Heart right ventricle (tissue), 16 donors: ENCODE results near the gene PGM1. TPM values are rescaled to one million over a fixed set of nuclear protein-coding genes. Genes with fewer than 3 reads are reported as not detected.

Experiments used
- ATAC-seq, 8 donors: fragments of 200-7000 bp; cut with Tn5 transposase; one replicate each; pipeline ENCODE4 v1.9.1; 2020; ENCODE audit warnings: mild to moderate bottlenecking in 8 of 8, moderate library complexity in 8 of 8, moderate number of reproducible peaks in 1 of 8
- DNase-seq, 2 donors: peaks; one replicate each; pipeline ENCODE4 v3.0.0-alpha.2; 2020
- H3K27ac ChIP-seq, 10 donors: fragments of 200-600 bp; sonication (generic) in 2 of 10; one replicate each; pipeline versions ENCODE4 v1.5.0 to v1.8.0; 2020 to 2022; ENCODE audit warnings: mild to moderate bottlenecking in 3 of 10
- H3K27me3 ChIP-seq, 7 donors: fragments of 200-600 bp; one replicate each; pipeline ENCODE4 v1.8.0; 2021 to 2022; ENCODE audit warnings: mild to moderate bottlenecking in 2 of 7
- H3K36me3 ChIP-seq, 9 donors: fragments of 200-600 bp; sonication (generic) in 1 of 9; one replicate each; pipeline versions ENCODE4 v1.5.0 to v1.8.0; 2020 to 2022; ENCODE audit warnings: mild to moderate bottlenecking in 2 of 9
- H3K4me1 ChIP-seq, 9 donors: fragments of 200-600 bp; sonication (generic) in 1 of 9; one replicate each; pipeline versions ENCODE4 v1.5.0 to v1.8.0; 2020 to 2022; ENCODE audit warnings: mild to moderate bottlenecking in 4 of 9
- H3K4me3 ChIP-seq, 10 donors: fragments of 200-600 bp; sonication (generic) in 2 of 10; one replicate each; pipeline versions ENCODE4 v1.5.0 to v1.8.0; 2020 to 2022; ENCODE audit warnings: mild to moderate bottlenecking in 7 of 10, moderate library complexity in 2 of 10
- H3K9me3 ChIP-seq, 11 donors: fragments of 200-600 bp in 10 of 11; sonication (generic) in 2 of 11; one replicate each; pipeline versions ENCODE4 v1.5.0 to v1.8.0; 2013 to 2022; ENCODE audit warnings: mild to moderate bottlenecking in 2 of 11, control low read depth in 1 of 11, moderate library complexity in 1 of 11
- CTCF ChIP-seq, 9 donors: fragments of 200-600 bp; sonication (generic) in 2 of 9; IDR thresholded peaks; one replicate each; pipeline versions ENCODE4 v1.5.0 to v1.8.0; 2021 to 2022; ENCODE audit warnings: antibody characterized with exemption in 9 of 9, mild to moderate bottlenecking in 5 of 9, moderate library complexity in 1 of 9
- WGBS, 2 donors: extraction: QIAGEN DNeasy Blood & Tissue Kit; methylation state at CpG; one replicate each; pipeline ENCODE4 v1.1.7; 2013; ENCODE audit warnings: inconsistent platforms in 1 of 2; 5-methylcytosine and 5-hydroxymethylcytosine counted together
- intact Hi-C, 10 donors: fragments of 100-400 bp; cut with DNase I; formaldehyde crosslinking; loops; one replicate each; pipeline versions ENCODE4 v1.11.1 to v1.14.2; 2022
- polyA plus RNA-seq, 2 donors: library from polyadenylated mRNA; stranded (reverse); fragments of 200-250 nt; gene quantifications; one replicate each; pipeline ENCODE4 v1.2.3, GENCODE V29; 2013
- total RNA-seq, 10 donors: library from RNA; stranded (reverse); fragmentation: NEBNext Ultra II Directional in 3 of 10; extraction: Animal tissue kit (Norgen Biotek cat#: 25700) in 3 of 10; gene quantifications; one replicate each; pipeline versions ENCODE4 v1.2.1 to v1.2.4, GENCODE V29; 2021 to 2023
- donor health status: Arrhythmogenic right ventricular cardiomyopathy.
- donor health status: ischemic (EF 13 %, LVEDD 7.1; RV severe dilation, severe dysfunction).
- donor health status: healthy with polysubstance abuse.
- donor health status: DM: no; HTN: yes; CAD: no.
- donor health status: DM: no; HTN: no; CAD: no.
- donor health status: ischemic (EF 25% LVEDD 6.9; RV normal size, moderate dysfunction).
- donor health status: ischemic (EF 25% LVEDD 5.7; RV mildly dilated, moderate dysfunction).
- donor health status: healthy.
- donor health status: DM: yes; HTN: yes; CAD: no.
- donor health status: Ischemic cardiomyopathy.
- donor health status: ischemic (EF 35%, LVEDD 5.7; RV mildly dilated, moderate dysfunction).
- donor health status: nonischemic (EF 11% LVEDD 7.7; RV severe dilation, severe dysfunction).
- donor health status: DM: yes; HTN: yes; CAD: no.
- donor health status: PGD.
- donor health status: ischemic (EF 29% LVEDD 5.4; RV normal size, mild dysfunction).
- donor health status: nonischemic (EF 23%, LVEDD 6.1; RV moderate dilation, normal function).

The PGM1 gene
- total and polyA plus RNA-seq, 12 donors: 20.4 to 363 (median 251) TPM

- Histone ChIP-seq H3K9me3 (peaks cover 0 to 14% (median 0%) of the 10 kb centered on the region in 11 donors), H3K36me3 (peaks cover 0 to 36% (median 0%) of the 10 kb centered on the region in 9 donors), H3K4me3 (no peak overlapping the region), H3K27ac (peak overlapping the region in 8 of 10 donors; percentile 5 to 73 (median 46)), H3K4me1 (peaks cover 0 to 24% (median 16%) of the 10 kb centered on the region in 9 donors), H3K27me3 (no peaks in the 10 kb centered on the region)
- DNase-seq (peak in 1 of 2 donors; percentile 26), ATAC-seq (peak; percentile 33 to 70 (median 52))
- no peak for TF ChIP-seq CTCF (IDR thresholded peaks at IDR 0.05)
- intact Hi-C loops: loop anchor here in 1 of 10 donors (5.0 kb wide), 1 partner anchor 35 kb away; no protein-coding TSS in a partner anchor
- 56 to 62% methylated on average over 10 of the region's 10 CpGs for WGBS, 2 donors
Observed at GRCh38 chr1:63662056-63662836, 69.0 kb downstream of the PGM1 start.

GRCh38 chr1:63662841-63663240 lies 69.6 kb downstream of the PGM1 start:
- no peak for TF ChIP-seq CTCF (IDR thresholded peaks at IDR 0.05)
- Histone ChIP-seq H3K27ac (peak overlapping the region in 8 of 10 donors; percentile 5 to 73 (median 46)), H3K4me3 (no peak overlapping the region), H3K27me3 (no peaks in the 10 kb centered on the region), H3K4me1 (peaks cover 0 to 24% (median 16%) of the 10 kb centered on the region in 9 donors), H3K9me3 (peaks cover 0 to 14% (median 0%) of the 10 kb centered on the region in 11 donors), H3K36me3 (peaks cover 0 to 31% (median 0%) of the 10 kb centered on the region in 9 donors)
- ATAC-seq (peak in 3 of 8 donors; percentile 3 to 23 (median 7)), DNase-seq (no peak)
- 93% methylated on average over 4 of the region's 4 CpGs for WGBS, 2 donors
- intact Hi-C loops: loop anchor here in 1 of 10 donors (5.0 kb wide), 1 partner anchor 36 kb away; no protein-coding TSS in a partner anchor

- Histone ChIP-seq H3K36me3 (peaks cover 0 to 28% (median 0%) of the 10 kb centered on the region in 9 donors), H3K27me3 (no peaks in the 10 kb centered on the region), H3K27ac (peak overlapping the region in 1 of 10 donors; percentile 73), H3K4me1 (peaks cover 0 to 24% (median 16%) of the 10 kb centered on the region in 9 donors), H3K4me3 (no peak overlapping the region), H3K9me3 (peaks cover 0 to 14% (median 0%) of the 10 kb centered on the region in 11 donors)
- TF ChIP-seq CTCF (IDR thresholded peaks at IDR 0.05): no peak
- no peak for DNase-seq
- intact Hi-C loops: loop anchor here in 1 of 10 donors (5.0 kb wide), 1 partner anchor 36 kb away; no protein-coding TSS in a partner anchor
- ATAC-seq: no peak
- WGBS, 2 donors: 94 to 96% methylated on average over 3 of the region's 3 CpGs
Observed at GRCh38 chr1:63663301-63663700, 70.1 kb downstream of the PGM1 start.

GRCh38 chr1:63663873-63664272 lies 70.7 kb downstream of the PGM1 start:
- Histone ChIP-seq H3K36me3 (peaks cover 0 to 25% (median 0%) of the 10 kb centered on the region in 9 donors), H3K4me3 (no peak overlapping the region), H3K27me3 (no peaks in the 10 kb centered on the region), H3K9me3 (peaks cover 0 to 14% (median 0%) of the 10 kb centered on the region in 11 donors), H3K27ac (no peak overlapping the region), H3K4me1 (peaks cover 0 to 24% (median 16%) of the 10 kb centered on the region in 9 donors)
- TF ChIP-seq CTCF (IDR thresholded peaks at IDR 0.05): no peak
- no peak for DNase-seq
- intact Hi-C loops: loop anchor here in 1 of 10 donors (5.0 kb wide), 1 partner anchor 37 kb away; no protein-coding TSS in a partner anchor
- ATAC-seq: peak in 6 of 8 donors; percentile 40 to 77 (median 56)
- 69 to 75% methylated on average over 5 of the region's 5 CpGs for WGBS, 2 donors
